Right lobe of liver (tissue), 6 donors: ENCODE data around the gene WDR5B. TPM values are rescaled to one million over a fixed set of nuclear protein-coding genes. Genes with fewer than 3 reads are reported as not detected.

Experiments
- ATAC-seq, 4 donors: fragments of 200-7000 bp; cut with Tn5 transposase; one replicate each; pipeline ENCODE4 v1.9.1; 2020; ENCODE audit warnings: mild to moderate bottlenecking in 4 of 4, moderate library complexity in 4 of 4
- DNase-seq, 3 donors: peaks; one replicate each; pipeline ENCODE4 v3.0.0-alpha.2; 2020
- H3K27ac ChIP-seq, 3 donors: fragments of 200-600 bp; one replicate each; pipeline ENCODE4 v1.8.0; 2022
- H3K27me3 ChIP-seq, 2 donors: fragments of 200-600 bp; one replicate each; pipeline ENCODE4 v1.8.0; 2022
- H3K36me3 ChIP-seq, 4 donors: fragments of 200-600 bp; sonication (generic) in 1 of 4; one replicate each; pipeline versions ENCODE4 v1.5.1 to v1.8.0; 2017 to 2022; ENCODE audit warnings: control low read depth in 1 of 4
- H3K4me1 ChIP-seq, 4 donors: fragments of 200-600 bp; sonication (generic) in 1 of 4; one replicate each; pipeline versions ENCODE4 v1.5.1 to v1.8.0; 2017 to 2022; ENCODE audit warnings: control low read depth in 1 of 4
- H3K4me3 ChIP-seq, 3 donors: fragments of 200-600 bp; one replicate each; pipeline ENCODE4 v1.8.0; 2022
- H3K9me3 ChIP-seq, 4 donors: fragments of 200-600 bp; sonication (generic) in 1 of 4; one replicate each; pipeline versions ENCODE4 v1.5.1 to v1.8.0; 2017 to 2022; ENCODE audit warnings: control low read depth in 1 of 4
- POLR2A ChIP-seq: fragments of 450-650 bp; IDR thresholded peaks from one replicate; pipeline ENCODE4 v1.6.1; 2017; ENCODE audit warnings: antibody characterized with exemption, mild to moderate bottlenecking
- WGBS: methylation state at CpG from one replicate; pipeline ENCODE4 v1.1.6; 2018; ENCODE audit warnings: low coverage, low lambda C conversion rate; ENCODE audit not compliant: insufficient coverage; ENCODE audit errors: missing lambda C conversion rate; 5-methylcytosine and 5-hydroxymethylcytosine counted together
- intact Hi-C, 2 donors: fragments of 100-400 bp; cut with DNase I; formaldehyde crosslinking; loops; one replicate each; pipeline versions ENCODE4 v1.11.2 to v1.14.1; 2022
- small RNA-seq, 2 experiments: library from RNA; depleted of rRNA; stranded (forward); fragments of <200 nt; gene quantifications; one replicate each; pipeline ENCODE3, GENCODE V24; 2016
- total RNA-seq, 6 experiments: library from RNA; depleted of rRNA in 2 of 6; stranded (reverse); fragments of >200 nt in 2 of 6; fragmentation: NEBNext Ultra II Directional in 3 of 6; extraction: Animal tissue kit (Norgen Biotek cat#: 25700) in 3 of 6; gene quantifications; one replicate each; pipeline versions ENCODE4 v1.1.0 to v1.2.4, GENCODE V29; 2016 to 2023
- TF ChIP-seq, protein P1 (sequence below), 4 donors: fragments of 200-600 bp in 3 of 4; fragments of 450-650 bp in 1 of 4; IDR thresholded peaks; one replicate each; pipeline versions ENCODE4 v1.5.1 to v1.8.0; 2016 to 2022; ENCODE audit warnings: antibody characterized with exemption in 4 of 4, mild to moderate bottlenecking in 2 of 4
- donor health status: DM: no; HTN: yes; CAD: no.
- donor health status: DM: no; HTN: no; CAD: no.
- donor health status: DM: no; HTN: no; CAD: no.
- donor health status: DM: no; HTN: yes; CAD: no.
- donor health status: DM: no; HTN: yes; CAD: no.

WDR5B gene
- total RNA-seq, 6 experiments from 2014 or later, result 1.4 to 4.0 (median 2.1) TPM

DNA sequence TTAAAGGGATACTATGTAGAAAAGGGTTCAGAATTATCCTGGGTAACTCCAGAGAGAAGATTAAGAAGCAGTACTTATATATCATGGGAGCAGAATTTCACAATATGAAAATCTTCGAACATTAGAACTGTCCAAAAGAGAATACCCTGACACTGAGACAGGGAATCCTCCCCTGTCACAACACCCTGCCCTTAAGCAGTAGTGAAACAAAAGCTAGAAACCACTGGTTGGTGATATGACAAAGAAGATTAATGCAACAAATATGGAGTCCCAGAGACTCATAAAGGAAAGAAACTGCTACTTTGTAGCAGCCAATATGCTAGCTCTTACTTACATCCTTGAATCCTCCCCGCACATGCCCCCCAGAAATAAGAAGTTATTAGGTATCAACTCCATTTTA is 51.4 kb downstream of the WDR5B start:
- peak overlapping the region in 2 of 3 donors; percentile 70 to 72 for H3K27ac ChIP-seq
- ATAC-seq, result no peak
- H3K36me3 ChIP-seq, result no peaks in the 10 kb centered on the region

More for the DNA sequence above, 51.4 kb downstream of the WDR5B start:
- no peaks in the 10 kb centered on the region for H3K9me3 ChIP-seq
- H3K4me3 ChIP-seq, result no peak overlapping the region
- no peak for DNase-seq
- 77% methylated on average over 2 of the region's 2 CpGs for WGBS
- H3K27me3 ChIP-seq, result no peaks in the 10 kb centered on the region
- TF ChIP-seq, protein P1, sequence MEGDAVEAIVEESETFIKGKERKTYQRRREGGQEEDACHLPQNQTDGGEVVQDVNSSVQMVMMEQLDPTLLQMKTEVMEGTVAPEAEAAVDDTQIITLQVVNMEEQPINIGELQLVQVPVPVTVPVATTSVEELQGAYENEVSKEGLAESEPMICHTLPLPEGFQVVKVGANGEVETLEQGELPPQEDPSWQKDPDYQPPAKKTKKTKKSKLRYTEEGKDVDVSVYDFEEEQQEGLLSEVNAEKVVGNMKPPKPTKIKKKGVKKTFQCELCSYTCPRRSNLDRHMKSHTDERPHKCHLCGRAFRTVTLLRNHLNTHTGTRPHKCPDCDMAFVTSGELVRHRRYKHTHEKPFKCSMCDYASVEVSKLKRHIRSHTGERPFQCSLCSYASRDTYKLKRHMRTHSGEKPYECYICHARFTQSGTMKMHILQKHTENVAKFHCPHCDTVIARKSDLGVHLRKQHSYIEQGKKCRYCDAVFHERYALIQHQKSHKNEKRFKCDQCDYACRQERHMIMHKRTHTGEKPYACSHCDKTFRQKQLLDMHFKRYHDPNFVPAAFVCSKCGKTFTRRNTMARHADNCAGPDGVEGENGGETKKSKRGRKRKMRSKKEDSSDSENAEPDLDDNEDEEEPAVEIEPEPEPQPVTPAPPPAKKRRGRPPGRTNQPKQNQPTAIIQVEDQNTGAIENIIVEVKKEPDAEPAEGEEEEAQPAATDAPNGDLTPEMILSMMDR (IDR thresholded peaks at IDR 0.05), result no peak
- TF ChIP-seq POLR2A, result no peak
- intact Hi-C loops, result no loop called here
- peaks cover 0 to 47% (median 11%) of the 10 kb centered on the region in 4 donors for H3K4me1 ChIP-seq

Small RNA genes lying within 50 kb of the gene (small RNA-seq; reads per million reads assigned to genes)
- gene AC083798.1, result 0 reads per million in 2 experiments

Other genes with a start within 250 kb of the WDR5B start
- under 1 TPM in 5 of 6 experiments, not detected in 1; 0.06 to 0.16 (median 0.13) TPM for gene CASR, start 232.4 kb downstream of the WDR5B start, total RNA-seq
- gene CSTA, start 90.8 kb downstream of the WDR5B start, total RNA-seq, result 10 to 100 TPM in 3 of 6 experiments, 1 to 10 TPM in 3; 4.2 to 19.3 (median 8.6) TPM
- 10 to 100 TPM; 21.3 to 36.0 (median 27.1) TPM for gene MIX23, start 32.8 kb downstream of the WDR5B start, total RNA-seq
- gene FAM162A, start 31.9 kb downstream of the WDR5B start, total RNA-seq, result 10 to 100 TPM; 26.9 to 57.0 (median 51.5) TPM
- gene KPNA1, start 98.9 kb upstream of the WDR5B start, total RNA-seq, result 10 to 100 TPM; 33.7 to 61.3 (median 51.2) TPM
- gene PARP9, start 148.2 kb upstream of the WDR5B start, total RNA-seq, result 10 to 100 TPM; 35.5 to 64.7 (median 42.5) TPM
- gene DTX3L, start 148.3 kb upstream of the WDR5B start, total RNA-seq, result 10 to 100 TPM; 31.3 to 63.7 (median 38.4) TPM
- gene PARP15, start 161.6 kb upstream of the WDR5B start, total RNA-seq, result 1 to 10 TPM in 4 of 6 experiments, under 1 TPM in 2; 0.37 to 1.5 (median 1.3) TPM